HEK293 (cell line): ENCODE results near the gene CEP76.

Experiments
- CTCF ChIA-PET: fragments of 350-600 bp; formaldehyde crosslinking; extraction: SDS; loops from one replicate; lab custom pipeline; 2021; ENCODE audit warnings: antibody characterized with exemption; lab: Yijun Ruan, JAX
- POLR2A ChIA-PET: fragments of 300-600 bp; formaldehyde crosslinking; extraction: SDS; loops from one replicate; lab custom pipeline; 2020; ENCODE audit warnings: antibody characterized with exemption, inconsistent platforms; lab: Yijun Ruan, JAX
- H3K27ac ChIP-seq: fragments of 200-500 bp; sonication (Bioruptor generic); 2 replicates; pipeline ENCODE4 v1.5.1; 2014; ENCODE audit warnings: low read depth, low read length, control low read depth, inconsistent platforms; ENCODE audit errors: extremely low read depth
- H3K36me3 ChIP-seq, 2 experiments: fragments of 200-500 bp in 1 of 2; sonication (Bioruptor generic) in 1 of 2; 1 replicate in 1 of 2; 2 replicates in 1 of 2; pipeline ENCODE4 v1.5.1; 2014 to 2017; ENCODE audit warnings: inconsistent platforms in 2 of 2, low read length in 2 of 2; ENCODE audit not compliant: control insufficient read depth in 2 of 2, insufficient read depth in 1 of 2
- H3K4me1 ChIP-seq: fragments of 200-500 bp; sonication (Bioruptor generic); 2 replicates; pipeline ENCODE4 v1.5.1; 2014; ENCODE audit warnings: mild to moderate bottlenecking, low read length, inconsistent platforms; ENCODE audit not compliant: control insufficient read depth, insufficient read depth
- H3K4me3 ChIP-seq: 2 replicates; pipeline ENCODE4 v1.5.1; 2011; ENCODE audit warnings: low read depth, mild to moderate bottlenecking, control low read depth, low read length, moderate library complexity
- H3K9me3 ChIP-seq: fragments of 200-500 bp; sonication (Bioruptor generic); 2 replicates; pipeline ENCODE4 v1.5.1; 2014; ENCODE audit warnings: low read depth, low read length, inconsistent platforms; ENCODE audit not compliant: control insufficient read depth, insufficient read depth
- BCL11A ChIP-seq: fragments of 450-650 bp; formaldehyde crosslinking; IDR thresholded peaks from 2 replicates; pipeline ENCODE4 v1.5.1; 2016; ENCODE audit warnings: low read depth, missing biosample characterization, missing genetic modification characterization
- HOXD13 ChIP-seq: sonication (generic); formaldehyde crosslinking; IDR thresholded peaks from 2 replicates; pipeline ENCODE4 v1.8.0; 2022; ENCODE audit warnings: missing genetic modification reagents, borderline replicate concordance
- SP3 ChIP-seq: fragments of 450-650 bp; formaldehyde crosslinking; IDR thresholded peaks from 2 replicates; pipeline ENCODE4 v1.5.1; 2016; ENCODE audit warnings: missing biosample characterization, missing genetic modification characterization
- TSHZ1 ChIP-seq: fragments of 450-650 bp; formaldehyde crosslinking; IDR thresholded peaks from 2 replicates; pipeline ENCODE4 v1.5.1; 2016; ENCODE audit warnings: missing biosample characterization, missing genetic modification characterization, borderline replicate concordance
- ZFP3 ChIP-seq: fragments of 450-650 bp; formaldehyde crosslinking; IDR thresholded peaks from 2 replicates; pipeline ENCODE4 v1.5.1; 2016; ENCODE audit warnings: low read depth, missing biosample characterization, missing genetic modification characterization
- ZNF211 ChIP-seq: fragments of 450-650 bp; formaldehyde crosslinking; IDR thresholded peaks from 2 replicates; pipeline ENCODE4 v1.5.1; 2016; ENCODE audit warnings: low read depth, missing biosample characterization, missing genetic modification characterization
- ZNF274 ChIP-seq, 2 experiments: fragments of 200-500 bp in 1 of 2; fragments of 450-650 bp in 1 of 2; sonication (Bioruptor generic) in 1 of 2; formaldehyde crosslinking in 1 of 2; IDR thresholded peaks; 2 replicates each; pipeline versions ENCODE4 v1.5.1 to v1.6.1; 2014 to 2016; ENCODE audit warnings: borderline replicate concordance in 1 of 2, inconsistent platforms in 1 of 2, low read length in 1 of 2, missing biosample characterization in 1 of 2, missing genetic modification characterization in 1 of 2
- ZNF280C ChIP-seq: fragments of 450-650 bp; formaldehyde crosslinking; IDR thresholded peaks from 2 replicates; pipeline ENCODE4 v1.5.1; 2016; ENCODE audit warnings: missing biosample characterization, missing genetic modification characterization
- ZNF311 ChIP-seq: fragments of 450-650 bp; formaldehyde crosslinking; IDR thresholded peaks from 2 replicates; pipeline ENCODE4 v1.5.1; 2017; ENCODE audit warnings: missing biosample characterization, missing genetic modification characterization, borderline replicate concordance
- ZNF391 ChIP-seq: fragments of 450-650 bp; formaldehyde crosslinking; IDR thresholded peaks from 2 replicates; pipeline ENCODE4 v1.5.1; 2016; ENCODE audit warnings: low read depth, missing biosample characterization, missing genetic modification characterization, borderline replicate concordance
- ZNF549 ChIP-seq: fragments of 450-650 bp; IDR thresholded peaks from 2 replicates; pipeline ENCODE4 v1.5.1; 2018; ENCODE audit warnings: missing biosample characterization, missing genetic modification characterization, mild to moderate bottlenecking, inconsistent platforms, moderate library complexity
- ZNF571 ChIP-seq: fragments of 450-650 bp; formaldehyde crosslinking; IDR thresholded peaks from 2 replicates; pipeline ENCODE4 v1.5.0; 2017; ENCODE audit warnings: missing biosample characterization, missing genetic modification characterization
- ZNF776 ChIP-seq: fragments of 450-650 bp; formaldehyde crosslinking; IDR thresholded peaks from 2 replicates; pipeline ENCODE4 v1.5.0; 2017; ENCODE audit warnings: missing biosample characterization, missing genetic modification characterization, borderline replicate concordance
- ZNF777 ChIP-seq: fragments of 450-650 bp; formaldehyde crosslinking; IDR thresholded peaks from 2 replicates; pipeline ENCODE4 v1.5.1; 2017; ENCODE audit warnings: missing biosample characterization, missing genetic modification characterization, borderline replicate concordance
- ZSCAN16 ChIP-seq: fragments of 450-650 bp; formaldehyde crosslinking; IDR thresholded peaks from 2 replicates; pipeline ENCODE4 v1.5.1; 2016; ENCODE audit warnings: missing biosample characterization, missing genetic modification characterization
- ZSCAN5A ChIP-seq: fragments of 450-650 bp; formaldehyde crosslinking; IDR thresholded peaks from 2 replicates; pipeline ENCODE4 v1.5.1; 2016; ENCODE audit warnings: missing biosample characterization, missing genetic modification characterization

Gene CEP76

GRCh38 chr18:12751503-12751884, 49.0 kb upstream of the CEP76 start:
- H3K4me1 ChIP-seq, result no peaks in the 10 kb centered on the region
- CTCF ChIA-PET, result interaction anchor here (0.9 kb wide), 1 partner anchor 183 kb away, joined by 5 read pairs; no protein-coding TSS in a partner anchor
- POLR2A ChIA-PET, result no interaction called here

More at GRCh38 chr18:12751503-12751884, 49.0 kb upstream of the CEP76 start:
- H3K4me3 ChIP-seq, result no peak overlapping the region
- H3K36me3 ChIP-seq, result no peaks in the 10 kb centered on the region
- no peak overlapping the region for H3K27ac ChIP-seq
- TF ChIP-seq SP3 (tag by site-specific recombination), result no peak
- no peak for TF ChIP-seq ZNF274 (IDR thresholded peaks at IDR 0.05; ENCODE audit: low read length)
- TF ChIP-seq ZNF274 (tag by site-specific recombination; IDR thresholded peaks at IDR 0.05; ENCODE audit: borderline replicate concordance), result no peak
- TF ChIP-seq ZNF776 (tag by site-specific recombination), result no peak
- no peak for TF ChIP-seq BCL11A (tag by site-specific recombination)
- no peak for TF ChIP-seq ZNF391
- no peak for TF ChIP-seq TSHZ1
- no peak for TF ChIP-seq ZNF777 (tag by site-specific recombination)
- no peak for TF ChIP-seq ZNF211 (tag by site-specific recombination)
- TF ChIP-seq ZNF571 (tag by site-specific recombination), result no peak
- no peak for TF ChIP-seq ZSCAN5A
- TF ChIP-seq ZNF311, result no peak
- no peak for TF ChIP-seq HOXD13 (CRISPR knock-in tag)
- no peak for TF ChIP-seq ZNF280C (tag by site-specific recombination)
- TF ChIP-seq ZFP3 (tag by site-specific recombination), result no peak
- TF ChIP-seq ZNF549 (tag by site-specific recombination), result no peak
- no peak for TF ChIP-seq ZSCAN16 (tag by site-specific recombination)
- TF ChIP-seq, all 188 proteins: peak for 0
- H3K9me3 ChIP-seq, result no peaks in the 10 kb centered on the region
